Lower leg skin (tissue), 4 donors: ENCODE data around the gene MFAP3L. TPM values are rescaled to one million over a fixed set of nuclear protein-coding genes. Genes with fewer than 3 reads are reported as not detected.

ENCODE experiments used
- DNase-seq, 2 donors: peaks; one replicate each; pipeline ENCODE4 v3.0.0-alpha.2; 2019; ENCODE audit warnings: low spot score in 2 of 2
- H3K4me3 ChIP-seq: fragments of 200-600 bp; sonication (generic); 2 replicates; pipeline ENCODE4 v1.5.1; 2017; ENCODE audit warnings: mild to moderate bottlenecking, low read depth; ENCODE audit not compliant: poor library complexity, severe bottlenecking
- POLR2A ChIP-seq, 2 donors: fragments of 450-650 bp; IDR thresholded peaks; one replicate each; pipeline ENCODE4 v1.6.1; 2016 to 2017; ENCODE audit warnings: antibody characterized with exemption in 2 of 2, mild to moderate bottlenecking in 1 of 2, moderate library complexity in 1 of 2
- WGBS, 2 donors: methylation state at CpG; one replicate each; pipeline ENCODE4 v1.1.5; 2018; 5-methylcytosine and 5-hydroxymethylcytosine counted together
- intact Hi-C: fragments of 100-400 bp; cut with DNase I; formaldehyde crosslinking; loops from one replicate; pipeline ENCODE4 v1.15.0; 2023; ENCODE audit warnings: low total_unique reads
- total RNA-seq, 4 donors: library from RNA; depleted of rRNA; stranded (reverse); fragments of >200 nt; gene quantifications; one replicate each; pipeline ENCODE4 v1.1.0, GENCODE V29; 2016
- TF ChIP-seq, protein P1 (sequence below), 3 donors: fragments of 450-650 bp; IDR thresholded peaks; one replicate each; pipeline ENCODE4 v1.5.1; 2016; ENCODE audit warnings: antibody characterized with exemption in 3 of 3, mild to moderate bottlenecking in 3 of 3, moderate library complexity in 2 of 3

The MFAP3L gene
- total RNA-seq, 4 donors from 2014 or later: 93.6 to 110 (median 97.9) TPM

DNA sequence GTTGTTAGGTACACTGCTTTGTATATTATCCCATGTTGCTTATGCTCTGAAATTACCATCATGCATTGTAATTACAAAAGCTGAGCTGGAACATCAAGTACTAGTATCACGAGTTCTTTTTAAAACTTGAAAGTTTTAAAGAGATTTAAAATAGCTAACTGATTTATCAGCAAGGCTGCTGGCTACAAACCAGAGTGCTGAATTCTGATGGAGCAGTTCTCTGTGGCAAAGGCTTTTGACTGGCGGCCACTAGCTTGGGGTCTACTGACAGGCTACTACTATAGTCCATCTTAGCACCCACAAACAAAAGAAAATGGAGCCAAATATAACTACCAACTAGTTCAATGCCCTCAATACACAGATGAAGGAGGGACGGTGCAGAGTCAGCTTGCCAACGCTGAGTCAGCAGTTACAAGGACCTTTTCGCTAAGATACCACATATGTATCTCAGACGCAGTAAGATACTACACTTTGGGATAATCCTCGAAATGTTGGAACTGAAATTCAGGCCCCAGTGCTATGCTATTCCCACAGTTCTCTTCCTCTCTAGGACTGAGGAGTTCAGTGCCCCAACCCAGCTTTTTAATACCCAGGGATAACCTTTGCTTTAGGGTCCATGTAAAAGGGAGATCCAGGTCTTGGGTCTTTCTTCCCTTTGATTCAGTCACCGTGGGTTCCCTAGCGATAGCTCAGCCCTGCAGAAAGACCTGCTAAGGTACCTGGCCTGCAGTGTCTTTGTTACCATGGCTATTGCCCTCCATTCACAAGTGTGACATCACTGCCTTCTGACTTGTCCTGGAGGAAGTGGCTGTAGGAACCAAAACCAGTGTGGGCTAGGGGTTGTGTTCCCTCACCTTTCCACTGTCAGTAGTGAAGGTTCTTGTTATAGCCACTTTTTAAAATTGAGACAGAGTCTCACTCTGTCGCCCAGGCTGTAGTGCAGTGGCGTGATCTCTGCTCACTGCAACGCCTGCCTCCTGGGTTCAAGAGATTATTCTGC lies 22.8 kb downstream of the MFAP3L start:
- WGBS, 2 donors: 86 to 91% methylated on average over 12 of the region's 12 CpGs
- H3K4me3 ChIP-seq: no peak overlapping the region
- TF ChIP-seq, protein P1, sequence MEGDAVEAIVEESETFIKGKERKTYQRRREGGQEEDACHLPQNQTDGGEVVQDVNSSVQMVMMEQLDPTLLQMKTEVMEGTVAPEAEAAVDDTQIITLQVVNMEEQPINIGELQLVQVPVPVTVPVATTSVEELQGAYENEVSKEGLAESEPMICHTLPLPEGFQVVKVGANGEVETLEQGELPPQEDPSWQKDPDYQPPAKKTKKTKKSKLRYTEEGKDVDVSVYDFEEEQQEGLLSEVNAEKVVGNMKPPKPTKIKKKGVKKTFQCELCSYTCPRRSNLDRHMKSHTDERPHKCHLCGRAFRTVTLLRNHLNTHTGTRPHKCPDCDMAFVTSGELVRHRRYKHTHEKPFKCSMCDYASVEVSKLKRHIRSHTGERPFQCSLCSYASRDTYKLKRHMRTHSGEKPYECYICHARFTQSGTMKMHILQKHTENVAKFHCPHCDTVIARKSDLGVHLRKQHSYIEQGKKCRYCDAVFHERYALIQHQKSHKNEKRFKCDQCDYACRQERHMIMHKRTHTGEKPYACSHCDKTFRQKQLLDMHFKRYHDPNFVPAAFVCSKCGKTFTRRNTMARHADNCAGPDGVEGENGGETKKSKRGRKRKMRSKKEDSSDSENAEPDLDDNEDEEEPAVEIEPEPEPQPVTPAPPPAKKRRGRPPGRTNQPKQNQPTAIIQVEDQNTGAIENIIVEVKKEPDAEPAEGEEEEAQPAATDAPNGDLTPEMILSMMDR (IDR thresholded peaks at IDR 0.05): no peak
- TF ChIP-seq POLR2A (IDR thresholded peaks at IDR 0.05): no peak
- intact Hi-C loops: no loop called here
- DNase-seq: no peak

DNA sequence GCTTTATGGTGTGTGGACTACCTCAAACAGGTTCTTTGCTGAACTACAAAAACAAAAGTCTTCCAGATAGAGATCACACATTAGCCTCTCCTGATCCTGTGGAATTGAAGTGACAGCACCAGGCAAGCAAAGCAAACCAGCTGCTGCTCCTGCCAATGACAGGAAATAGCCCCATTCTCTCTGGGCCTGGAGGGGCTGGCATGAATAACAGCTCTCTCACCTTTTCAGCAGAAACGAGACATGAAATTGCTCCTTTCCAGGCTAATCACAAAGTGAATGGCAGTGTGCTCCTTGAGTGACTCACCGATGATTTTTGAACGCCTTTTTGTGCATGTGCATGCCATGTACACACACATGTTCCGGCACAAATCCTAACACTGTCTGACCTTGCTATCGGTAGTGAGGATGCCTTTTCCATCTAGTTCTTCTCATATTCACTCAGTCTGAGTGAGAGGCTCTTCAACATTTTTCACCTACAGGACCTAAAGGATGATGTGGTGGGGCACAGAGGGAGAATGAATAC lies 24.4 kb downstream of the MFAP3L start:
- no peak overlapping the region for H3K4me3 ChIP-seq
- intact Hi-C loops: no loop called here
- no peak for DNase-seq
- TF ChIP-seq, protein P1 (IDR thresholded peaks at IDR 0.05): no peak
- no peak for TF ChIP-seq POLR2A (IDR thresholded peaks at IDR 0.05)
- WGBS, 2 donors: 52 to 54% methylated on average over 5 of the region's 5 CpGs

DNA sequence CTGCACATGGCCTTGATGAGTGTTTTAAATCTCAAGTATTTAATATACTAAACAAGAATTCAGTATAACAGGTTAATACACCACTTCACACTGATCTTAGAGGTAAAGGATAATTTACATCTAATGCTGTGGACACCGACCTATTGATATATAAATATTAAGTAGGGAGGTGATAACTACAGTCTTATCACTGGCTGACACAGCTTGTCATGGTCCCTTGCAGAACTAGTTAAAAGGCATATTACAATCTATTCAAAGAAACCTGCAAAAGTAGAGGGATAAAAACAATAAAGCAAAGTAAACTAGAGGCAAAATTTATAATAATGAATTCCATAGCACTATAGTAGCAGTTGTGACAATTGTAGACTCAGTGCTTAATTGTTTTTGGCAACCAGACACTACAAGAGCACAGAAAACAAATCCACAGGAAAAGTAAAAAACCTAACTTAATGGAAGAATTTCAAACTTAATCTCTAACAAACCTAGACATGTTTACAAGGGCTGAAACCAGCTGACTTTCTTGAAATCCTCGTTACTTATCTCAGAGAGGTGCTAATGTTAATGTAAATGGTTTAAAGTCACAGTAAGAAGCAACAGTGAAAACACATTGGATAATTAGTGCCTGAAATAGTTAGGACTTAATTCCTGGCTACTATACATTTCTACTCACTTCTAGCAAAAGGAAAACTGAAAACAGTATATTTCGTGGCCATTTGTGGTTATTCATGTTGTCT lies 25.0 kb downstream of the MFAP3L start:
- WGBS, 2 donors: 68 to 69% methylated on average over 3 of the region's 3 CpGs
- TF ChIP-seq, protein P1 (IDR thresholded peaks at IDR 0.05): no peak
- no peak for TF ChIP-seq POLR2A (IDR thresholded peaks at IDR 0.05)
- DNase-seq: no peak
- H3K4me3 ChIP-seq: no peak overlapping the region
- intact Hi-C loops: no loop called here

DNA sequence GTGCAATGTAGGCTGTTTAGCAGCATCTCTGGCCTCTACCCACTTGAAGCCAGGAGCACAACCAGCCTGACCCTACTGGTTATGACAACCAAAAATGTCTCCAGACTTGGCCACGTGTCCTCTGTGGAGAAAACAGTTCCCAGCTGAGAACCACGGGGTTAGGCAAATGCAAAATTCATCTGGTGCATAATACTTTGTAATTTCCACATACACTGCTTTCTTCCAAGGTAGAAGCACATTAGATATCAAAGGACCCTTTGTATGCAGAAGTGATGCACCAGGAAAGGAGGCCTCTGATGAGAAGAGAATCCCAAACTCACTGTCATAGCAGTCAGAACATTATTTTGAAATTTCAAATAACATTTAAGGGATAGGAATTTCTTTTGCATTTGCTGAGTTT lies 26.3 kb downstream of the MFAP3L start:
- no peak overlapping the region for H3K4me3 ChIP-seq
- intact Hi-C loops: no loop called here
- no peak for DNase-seq
- no peak for TF ChIP-seq POLR2A (IDR thresholded peaks at IDR 0.05)
- TF ChIP-seq, protein P1 (IDR thresholded peaks at IDR 0.05): no peak
- WGBS, 2 donors: 84 to 94% methylated on average over 2 of the region's 2 CpGs

DNA sequence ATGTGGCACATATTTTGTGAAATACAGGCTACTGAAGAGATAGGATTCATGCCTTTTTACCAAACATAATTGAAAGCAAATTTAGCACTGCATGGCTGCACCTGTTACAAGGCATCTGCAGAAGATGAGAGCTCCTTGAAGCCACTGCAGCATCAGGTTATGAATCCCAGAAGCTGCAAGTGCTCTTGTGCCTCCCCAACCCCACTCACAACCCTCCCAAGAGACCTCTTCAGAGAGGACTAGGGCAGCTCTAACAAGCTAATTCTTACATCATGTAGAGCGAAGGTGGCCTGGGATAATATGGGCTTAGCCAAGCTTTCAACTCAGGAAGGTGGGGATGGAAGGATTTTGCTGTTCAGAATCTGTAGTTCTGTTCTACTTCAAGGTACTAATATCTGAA lies 27.2 kb downstream of the MFAP3L start:
- DNase-seq: no peak
- no peak for TF ChIP-seq POLR2A (IDR thresholded peaks at IDR 0.05)
- TF ChIP-seq, protein P1 (IDR thresholded peaks at IDR 0.05): no peak
- 89 to 90% methylated on average over 1 of the region's 1 CpG for WGBS, 2 donors
- intact Hi-C loops: no loop called here
- no peak overlapping the region for H3K4me3 ChIP-seq
